Measurements from ENCODE around the gene COQ2. TPM values are rescaled to one million over a fixed set of nuclear protein-coding genes. Genes with fewer than 3 reads are reported as not detected.

The COQ2 gene
- total and polyA plus RNA-seq, 2 of the 13 experiments (the other 11 are each of a cell fraction or from before 2014, with no cell fraction given) = 10.1 to 17.3 TPM

DNA sequence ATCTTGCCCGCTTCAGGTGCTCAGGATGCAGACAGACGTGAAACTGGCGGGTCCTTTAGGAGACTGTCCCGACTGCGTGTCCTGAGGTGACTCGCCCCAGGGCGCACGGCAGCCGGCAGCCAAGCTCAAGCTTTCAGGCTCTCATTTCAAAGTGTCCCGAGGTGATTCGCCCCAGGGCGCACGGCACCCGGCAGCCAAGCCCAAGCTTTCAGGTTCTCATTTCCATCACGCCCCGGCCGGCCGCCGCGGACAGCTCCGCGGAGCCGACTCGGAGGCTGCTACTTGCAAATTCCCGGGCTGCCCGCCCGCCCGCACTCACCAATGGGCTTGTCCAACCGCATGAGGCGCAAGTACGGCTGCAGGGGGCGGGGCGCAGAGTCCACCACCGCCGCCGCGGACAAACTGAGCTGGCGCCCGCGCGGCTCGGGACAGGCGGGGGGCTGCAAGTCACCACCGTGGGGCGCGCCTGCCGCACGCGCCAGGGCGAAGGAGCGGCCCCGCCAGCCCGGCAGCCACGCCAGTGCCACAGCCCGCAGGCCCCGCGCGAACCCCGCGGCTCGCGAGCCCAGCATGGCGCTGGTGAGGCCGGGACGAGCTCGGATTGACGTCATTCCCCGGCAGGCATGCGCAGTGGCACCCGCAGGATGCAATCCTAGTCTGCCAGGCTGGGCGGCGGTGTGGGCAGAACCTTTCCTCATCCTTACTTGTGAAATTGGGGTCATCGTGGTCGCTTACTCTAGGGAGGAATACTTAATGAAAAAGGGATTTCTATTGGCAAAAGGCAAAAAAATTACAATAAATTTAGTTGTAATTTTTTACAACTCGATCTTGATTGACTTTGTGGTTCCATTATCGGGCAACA, at the start of gene COQ2 (continued):
- TF ChIP-seq EEA1 (CRISPR knock-in tag; IDR thresholded peaks at IDR 0.05; ENCODE audit: borderline replicate concordance) (peak; percentile 61; the same call in 1 of the 2 replicates), SAP130 (CRISPR knock-in tag; IDR thresholded peaks at IDR 0.05; ENCODE audit: low read depth) (peak; percentile 97), MXD4 (CRISPR knock-in tag; IDR thresholded peaks at IDR 0.05) (peak; percentile 84), MZF1 (CRISPR knock-in tag; IDR thresholded peaks at IDR 0.05; ENCODE audit: borderline replicate concordance) (no peak), ZNF670 (CRISPR knock-in tag; IDR thresholded peaks at IDR 0.05; ENCODE audit: borderline replicate concordance) (no peak; the same call in 1 of the 2 replicates), GATA4 (IDR thresholded peaks at IDR 0.05; ENCODE audit: borderline replicate concordance, low read depth) (0 out of 2 replicates have a peak, but pooled peaks have one; percentile 32), HNF4G (IDR thresholded peaks at IDR 0.05; ENCODE audit: borderline replicate concordance, low read depth, low read length) (no peak), HNF4G (CRISPR knock-in tag; IDR thresholded peaks at IDR 0.05; ENCODE audit: borderline replicate concordance, low read depth) (0 out of 2 replicates have a peak, but pooled peaks have one; percentile 33), ZC3H13 (CRISPR knock-in tag; IDR thresholded peaks at IDR 0.05) (peak; percentile 81; the same call in 1 of the 2 replicates), YEATS4 (CRISPR knock-in tag; IDR thresholded peaks at IDR 0.05; ENCODE audit: borderline replicate concordance) (peak; percentile 94), ZNF605 (CRISPR knock-in tag; IDR thresholded peaks at IDR 0.05) (peak; percentile 46; the same call in 1 of the 2 replicates), RFX5 (IDR thresholded peaks at IDR 0.05; ENCODE audit: low read depth, low read length) (no peak), PHF5A (CRISPR knock-in tag; IDR thresholded peaks at IDR 0.05; ENCODE audit: low read depth, unreplicated experiment) (no peak), ZNF878 (CRISPR knock-in tag; IDR thresholded peaks at IDR 0.05) (peak; percentile 54; the same call in 1 of the 2 replicates), HNRNPH1 (optimal IDR thresholded peaks at IDR 0.05; ENCODE audit: low read depth, low read length) (no peak)
- TF ChIP-seq, protein P1, sequence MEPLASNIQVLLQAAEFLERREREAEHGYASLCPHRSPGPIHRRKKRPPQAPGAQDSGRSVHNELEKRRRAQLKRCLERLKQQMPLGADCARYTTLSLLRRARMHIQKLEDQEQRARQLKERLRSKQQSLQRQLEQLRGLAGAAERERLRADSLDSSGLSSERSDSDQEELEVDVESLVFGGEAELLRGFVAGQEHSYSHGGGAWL (CRISPR knock-in tag; IDR thresholded peaks at IDR 0.05) = no peak; the same call in 1 of the 2 replicates
- TF ChIP-seq, protein P2, sequence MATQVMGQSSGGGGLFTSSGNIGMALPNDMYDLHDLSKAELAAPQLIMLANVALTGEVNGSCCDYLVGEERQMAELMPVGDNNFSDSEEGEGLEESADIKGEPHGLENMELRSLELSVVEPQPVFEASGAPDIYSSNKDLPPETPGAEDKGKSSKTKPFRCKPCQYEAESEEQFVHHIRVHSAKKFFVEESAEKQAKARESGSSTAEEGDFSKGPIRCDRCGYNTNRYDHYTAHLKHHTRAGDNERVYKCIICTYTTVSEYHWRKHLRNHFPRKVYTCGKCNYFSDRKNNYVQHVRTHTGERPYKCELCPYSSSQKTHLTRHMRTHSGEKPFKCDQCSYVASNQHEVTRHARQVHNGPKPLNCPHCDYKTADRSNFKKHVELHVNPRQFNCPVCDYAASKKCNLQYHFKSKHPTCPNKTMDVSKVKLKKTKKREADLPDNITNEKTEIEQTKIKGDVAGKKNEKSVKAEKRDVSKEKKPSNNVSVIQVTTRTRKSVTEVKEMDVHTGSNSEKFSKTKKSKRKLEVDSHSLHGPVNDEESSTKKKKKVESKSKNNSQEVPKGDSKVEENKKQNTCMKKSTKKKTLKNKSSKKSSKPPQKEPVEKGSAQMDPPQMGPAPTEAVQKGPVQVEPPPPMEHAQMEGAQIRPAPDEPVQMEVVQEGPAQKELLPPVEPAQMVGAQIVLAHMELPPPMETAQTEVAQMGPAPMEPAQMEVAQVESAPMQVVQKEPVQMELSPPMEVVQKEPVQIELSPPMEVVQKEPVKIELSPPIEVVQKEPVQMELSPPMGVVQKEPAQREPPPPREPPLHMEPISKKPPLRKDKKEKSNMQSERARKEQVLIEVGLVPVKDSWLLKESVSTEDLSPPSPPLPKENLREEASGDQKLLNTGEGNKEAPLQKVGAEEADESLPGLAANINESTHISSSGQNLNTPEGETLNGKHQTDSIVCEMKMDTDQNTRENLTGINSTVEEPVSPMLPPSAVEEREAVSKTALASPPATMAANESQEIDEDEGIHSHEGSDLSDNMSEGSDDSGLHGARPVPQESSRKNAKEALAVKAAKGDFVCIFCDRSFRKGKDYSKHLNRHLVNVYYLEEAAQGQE (IDR thresholded peaks at IDR 0.05; ENCODE audit: borderline replicate concordance in 1 of 2, low read depth in 1 of 2, low read length in 2 of 2) = peak in 1 of 2 experiments; percentile 82; a peak in 2 of 4 replicates
- TF ChIP-seq, protein P3, sequence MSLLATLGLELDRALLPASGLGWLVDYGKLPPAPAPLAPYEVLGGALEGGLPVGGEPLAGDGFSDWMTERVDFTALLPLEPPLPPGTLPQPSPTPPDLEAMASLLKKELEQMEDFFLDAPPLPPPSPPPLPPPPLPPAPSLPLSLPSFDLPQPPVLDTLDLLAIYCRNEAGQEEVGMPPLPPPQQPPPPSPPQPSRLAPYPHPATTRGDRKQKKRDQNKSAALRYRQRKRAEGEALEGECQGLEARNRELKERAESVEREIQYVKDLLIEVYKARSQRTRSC (CRISPR knock-in tag; IDR thresholded peaks at IDR 0.05; ENCODE audit: low read depth) = peak; percentile 50; the same call in 1 of the 2 replicates
- TF ChIP-seq, protein P4, sequence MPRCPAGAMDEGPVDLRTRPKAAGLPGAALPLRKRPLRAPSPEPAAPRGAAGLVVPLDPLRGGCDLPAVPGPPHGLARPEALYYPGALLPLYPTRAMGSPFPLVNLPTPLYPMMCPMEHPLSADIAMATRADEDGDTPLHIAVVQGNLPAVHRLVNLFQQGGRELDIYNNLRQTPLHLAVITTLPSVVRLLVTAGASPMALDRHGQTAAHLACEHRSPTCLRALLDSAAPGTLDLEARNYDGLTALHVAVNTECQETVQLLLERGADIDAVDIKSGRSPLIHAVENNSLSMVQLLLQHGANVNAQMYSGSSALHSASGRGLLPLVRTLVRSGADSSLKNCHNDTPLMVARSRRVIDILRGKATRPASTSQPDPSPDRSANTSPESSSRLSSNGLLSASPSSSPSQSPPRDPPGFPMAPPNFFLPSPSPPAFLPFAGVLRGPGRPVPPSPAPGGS (CRISPR knock-in tag; IDR thresholded peaks at IDR 0.05) = peak; percentile 95
- TF ChIP-seq, protein P5, sequence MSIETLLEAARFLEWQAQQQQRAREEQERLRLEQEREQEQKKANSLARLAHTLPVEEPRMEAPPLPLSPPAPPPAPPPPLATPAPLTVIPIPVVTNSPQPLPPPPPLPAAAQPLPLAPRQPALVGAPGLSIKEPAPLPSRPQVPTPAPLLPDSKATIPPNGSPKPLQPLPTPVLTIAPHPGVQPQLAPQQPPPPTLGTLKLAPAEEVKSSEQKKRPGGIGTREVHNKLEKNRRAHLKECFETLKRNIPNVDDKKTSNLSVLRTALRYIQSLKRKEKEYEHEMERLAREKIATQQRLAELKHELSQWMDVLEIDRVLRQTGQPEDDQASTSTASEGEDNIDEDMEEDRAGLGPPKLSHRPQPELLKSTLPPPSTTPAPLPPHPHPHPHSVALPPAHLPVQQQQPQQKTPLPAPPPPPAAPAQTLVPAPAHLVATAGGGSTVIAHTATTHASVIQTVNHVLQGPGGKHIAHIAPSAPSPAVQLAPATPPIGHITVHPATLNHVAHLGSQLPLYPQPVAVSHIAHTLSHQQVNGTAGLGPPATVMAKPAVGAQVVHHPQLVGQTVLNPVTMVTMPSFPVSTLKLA (IDR thresholded peaks at IDR 0.05) = no peak

Data from HepG2 (cell line).